EH (cell line): ENCODE results near the gene TSHZ3.
A peak's percentile ranks its signal among the peaks of the same experiment; 100 is the strongest.

Experiments
- DNase-seq: peaks from one replicate; pipeline ENCODE4 v3.0.0-alpha.2; 2015; ENCODE audit warnings: low read depth

TSHZ3 gene

DNA sequence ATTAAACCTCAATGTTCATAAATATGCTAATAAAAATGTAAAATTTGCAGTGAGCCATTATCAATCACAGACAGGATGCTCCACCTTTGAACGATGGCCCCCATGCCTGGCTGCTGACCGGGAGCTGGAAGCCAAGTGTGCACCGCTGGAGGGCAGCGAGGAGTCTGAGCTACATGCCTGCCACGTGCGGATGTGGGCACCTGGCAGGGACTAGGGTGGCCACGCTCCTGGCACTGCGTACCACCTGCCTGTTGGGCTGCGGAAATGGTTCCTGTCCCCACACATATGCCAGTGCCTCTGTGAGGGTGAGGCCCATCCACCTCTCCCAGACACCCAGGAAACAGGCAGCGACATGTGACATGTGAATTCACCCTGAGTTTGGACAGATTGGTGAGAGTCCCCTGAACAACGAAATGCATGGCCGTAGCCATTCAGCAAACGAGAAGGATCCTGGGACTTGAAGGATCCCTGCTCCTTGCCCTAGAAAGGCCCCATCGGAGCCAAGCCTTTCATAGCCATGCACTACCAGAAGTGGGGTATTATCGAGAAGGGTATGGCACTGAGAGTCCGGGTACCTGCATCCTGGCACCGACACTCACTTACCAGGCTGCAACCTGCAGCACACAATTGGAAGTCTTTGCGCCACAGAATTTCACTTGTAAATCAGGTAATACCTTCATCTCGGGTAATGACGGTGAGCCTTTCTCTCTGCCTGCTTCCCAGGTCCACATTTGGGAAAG lies 35.8 kb downstream of the TSHZ3 start:
- no peak for DNase-seq

GRCh38 chr19:31312677-31313244 lies 36.5 kb downstream of the TSHZ3 start:
- DNase-seq = no peak

DNA sequence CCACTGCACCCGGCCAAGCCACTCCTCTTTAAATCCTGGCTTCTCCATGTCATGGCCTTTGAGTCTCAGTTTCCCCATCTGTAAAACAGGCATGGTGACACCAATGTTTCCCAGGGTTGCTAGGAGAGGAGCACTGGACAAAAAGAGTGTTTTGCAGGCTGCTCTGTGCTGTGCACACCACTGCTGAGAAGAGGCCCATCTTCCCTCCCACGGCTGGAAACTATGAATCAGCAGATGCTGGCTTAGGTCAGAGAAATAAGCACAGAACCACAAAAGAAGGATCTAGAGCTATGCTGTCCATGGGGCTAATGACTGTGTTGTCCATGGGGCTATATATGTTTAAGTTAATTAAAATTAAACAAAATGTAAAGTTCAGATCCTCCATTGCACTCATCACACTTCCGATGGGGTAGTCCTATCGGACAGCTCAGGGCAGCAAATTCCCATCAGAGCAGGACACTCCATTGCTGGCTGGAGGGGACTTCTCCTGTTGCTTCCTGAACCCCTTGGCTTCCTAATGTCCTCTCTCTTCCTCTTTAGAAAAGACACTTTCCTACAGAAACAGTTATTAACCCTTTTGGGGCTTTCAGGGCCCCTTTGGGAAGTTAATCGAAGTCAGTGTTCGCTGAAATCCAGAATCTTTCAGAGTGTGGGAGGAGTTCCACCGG lies 37.1 kb downstream of the TSHZ3 start:
- peak; percentile 81 for DNase-seq

GRCh38 chr19:31310432-31311133 lies 38.7 kb downstream of the TSHZ3 start:
- no peak for DNase-seq

DNA sequence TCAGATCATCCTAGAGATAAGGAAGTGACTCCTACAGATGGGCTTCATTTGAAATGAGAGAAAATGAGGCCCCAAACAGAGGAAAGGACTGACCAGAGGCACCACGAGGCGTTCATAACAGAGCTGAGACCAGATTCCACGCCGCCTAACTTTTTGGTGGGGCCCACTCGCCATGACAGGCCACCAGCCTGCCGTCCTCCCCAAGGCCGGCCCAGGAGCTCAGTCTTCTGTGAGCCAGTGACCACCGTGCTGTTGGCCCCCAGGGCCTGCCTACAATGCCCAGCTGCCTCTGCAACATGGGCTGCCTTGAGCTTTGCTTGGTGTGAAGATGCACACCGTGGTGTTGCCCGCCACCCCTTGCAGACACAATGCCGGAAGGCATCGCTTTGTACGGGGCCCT lies 40.5 kb downstream of the TSHZ3 start:
- DNase-seq = no peak

DNA sequence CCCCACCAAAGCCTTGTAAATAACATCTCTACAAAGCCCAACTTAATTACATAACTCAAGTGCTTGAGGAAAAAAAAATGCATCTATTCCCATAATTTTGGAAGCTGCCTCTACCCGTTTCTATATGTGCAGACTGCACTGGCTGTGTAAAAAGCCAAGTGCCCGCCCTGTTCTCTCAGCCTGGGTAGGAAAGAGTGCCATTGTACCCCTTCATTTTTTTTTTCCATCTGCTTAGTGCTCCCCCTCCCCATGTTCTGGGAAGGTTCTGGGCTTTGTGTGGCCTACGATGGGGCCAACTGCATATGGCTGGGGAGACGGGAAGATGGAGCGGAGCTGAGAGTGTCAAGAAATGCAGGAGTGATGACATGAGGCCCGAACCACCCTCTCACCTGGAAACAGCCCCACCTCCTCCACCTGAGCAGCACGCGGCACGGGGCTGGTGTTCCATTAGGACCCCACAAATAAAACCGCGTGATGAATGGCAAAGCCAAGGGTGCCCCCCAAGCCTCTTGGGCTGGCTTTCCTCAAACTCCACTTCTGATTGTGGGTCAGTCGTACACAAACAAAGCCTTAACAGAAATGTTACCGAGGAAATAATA lies 42.1 kb downstream of the TSHZ3 start:
- no peak for DNase-seq

- DNase-seq = no peak
Observed at GRCh38 chr19:31306006-31306753, 43.1 kb downstream of the TSHZ3 start.

- DNase-seq = peak; percentile 11
Observed at GRCh38 chr19:31304831-31305312, 44.4 kb downstream of the TSHZ3 start.

- no peak for DNase-seq
Observed at GRCh38 chr19:31303262-31303815, 45.9 kb downstream of the TSHZ3 start.

DNA sequence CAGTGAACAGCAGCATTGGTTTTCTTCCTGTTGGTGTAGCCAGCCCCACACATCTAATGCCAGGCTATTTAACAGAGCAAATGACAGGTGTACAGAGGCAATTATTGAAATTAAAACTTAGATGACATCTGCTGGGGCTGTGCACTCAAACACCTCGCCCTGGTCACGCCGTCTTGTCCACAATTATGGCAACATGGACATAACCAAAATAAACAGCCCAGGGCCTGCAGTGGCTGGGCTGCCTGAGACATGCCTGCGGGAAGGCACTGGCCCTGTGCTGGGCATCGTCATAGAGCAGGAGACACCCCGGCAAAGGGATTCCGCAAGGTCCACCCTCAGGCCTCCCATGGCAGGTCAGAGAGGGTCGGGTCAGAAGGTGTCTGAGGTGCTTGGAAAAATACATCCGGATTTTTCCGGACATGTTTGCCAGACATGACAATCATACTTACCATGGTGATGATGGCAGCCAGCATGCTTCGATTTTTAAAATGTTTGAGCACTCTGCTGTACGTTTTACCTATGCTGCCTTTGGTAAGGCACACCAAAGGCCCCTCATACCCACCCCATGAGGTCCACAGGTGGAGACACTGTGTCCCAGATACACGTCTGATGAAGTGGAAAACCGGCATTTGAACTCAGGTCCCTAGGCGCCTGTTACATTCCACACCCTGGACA lies 47.8 kb downstream of the TSHZ3 start:
- no peak for DNase-seq

DNA sequence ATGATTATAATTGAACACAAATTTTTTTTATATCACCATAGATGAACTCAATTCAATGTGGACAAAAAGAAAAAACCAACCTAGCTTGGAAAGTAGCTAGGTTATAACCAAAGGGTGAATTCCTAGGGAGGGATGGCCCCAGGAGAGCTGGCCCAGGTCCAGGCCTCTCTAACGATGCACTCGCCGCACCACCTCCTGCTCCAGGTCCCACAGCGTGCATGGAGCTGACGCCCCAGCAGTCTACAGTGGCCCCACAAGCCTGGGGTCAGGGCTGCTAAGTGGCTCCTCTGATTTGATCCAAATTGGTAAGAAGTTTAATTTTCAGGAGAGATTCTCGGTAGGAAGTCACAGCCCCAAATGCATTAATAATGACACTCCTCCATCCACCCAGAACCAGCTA lies 48.8 kb downstream of the TSHZ3 start:
- no peak for DNase-seq

DNA sequence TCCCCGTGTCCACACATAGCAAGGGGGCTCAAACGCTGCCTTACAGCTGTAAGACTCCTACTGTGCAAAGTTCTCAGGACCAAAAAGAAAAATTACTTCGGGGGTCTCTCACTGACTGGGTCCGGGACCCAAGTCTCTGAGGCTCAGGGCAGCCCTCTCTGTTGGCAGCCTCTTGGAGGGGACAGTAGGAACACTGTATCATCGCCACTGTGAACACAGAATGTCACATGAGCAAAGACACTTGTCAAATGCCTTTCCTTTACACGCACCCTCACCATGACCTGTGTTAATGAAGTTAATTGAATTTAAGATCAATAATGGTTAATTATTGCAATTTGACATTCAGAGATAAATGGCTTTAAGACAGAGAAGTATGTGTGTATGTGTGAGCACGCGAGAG lies 49.6 kb downstream of the TSHZ3 start:
- no peak for DNase-seq

- DNase-seq = no peak
Observed at GRCh38 chr19:31297991-31298390, 51.2 kb downstream of the TSHZ3 start.

GRCh38 chr19:31296741-31297390 lies 52.4 kb downstream of the TSHZ3 start:
- no peak for DNase-seq

GRCh38 chr19:31294189-31294588 lies 55.0 kb downstream of the TSHZ3 start:
- DNase-seq = no peak

- no peak for DNase-seq
Observed at GRCh38 chr19:31292639-31293185, 56.5 kb downstream of the TSHZ3 start.

DNA sequence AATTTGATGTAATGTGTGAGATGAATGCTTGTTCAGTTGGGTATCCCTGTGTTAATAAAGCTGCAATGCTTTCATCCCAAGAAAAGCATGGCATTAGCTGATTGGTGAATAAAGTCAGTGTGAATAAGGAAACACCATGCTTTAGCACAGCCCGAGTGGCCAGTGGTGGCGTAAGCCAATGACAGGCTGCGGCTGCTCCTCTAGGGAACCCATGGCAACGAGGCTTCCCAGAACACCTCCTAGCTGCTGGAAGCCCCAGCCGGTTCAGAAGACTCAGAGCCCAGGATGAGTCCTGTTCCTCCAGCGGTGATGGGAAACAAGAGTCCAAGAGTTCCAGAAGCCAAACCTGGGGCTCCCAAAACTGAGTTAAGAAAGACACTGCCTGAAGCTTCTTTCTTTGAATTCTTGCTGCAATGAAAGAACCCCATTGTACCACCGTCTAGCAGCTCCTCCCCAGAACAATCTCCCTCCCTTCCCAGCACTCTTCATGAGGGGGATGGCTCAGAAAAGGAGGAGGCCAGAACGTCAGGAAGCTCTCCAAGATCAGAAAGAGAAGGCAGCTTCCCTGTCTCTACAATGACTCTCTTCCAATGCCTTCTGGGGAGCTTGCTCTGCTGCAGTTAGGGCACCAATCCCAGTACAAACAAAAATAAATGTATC lies 58.2 kb downstream of the TSHZ3 start:
- DNase-seq = peak; percentile 9

DNA sequence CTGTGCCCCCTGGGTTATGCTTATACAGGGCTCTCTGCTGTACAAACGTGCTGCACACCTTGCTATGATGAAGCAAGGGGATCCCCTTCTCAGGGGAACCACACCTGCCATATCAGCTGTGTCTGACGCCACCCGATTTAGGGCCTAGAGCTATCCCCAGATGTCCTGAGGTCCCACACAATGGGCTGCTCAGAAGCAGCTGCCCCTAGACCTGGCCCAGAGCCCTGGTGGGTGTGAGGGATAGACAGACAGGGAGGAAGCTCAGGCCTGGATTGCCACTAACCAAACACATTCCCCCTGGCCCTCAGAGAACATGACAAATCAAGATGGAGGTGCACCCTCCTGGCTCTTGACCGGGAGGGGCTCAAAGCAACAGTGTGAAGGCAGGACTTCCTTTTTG lies 59.3 kb downstream of the TSHZ3 start:
- no peak for DNase-seq

GRCh38 chr19:31289381-31289880 lies 59.8 kb downstream of the TSHZ3 start:
- DNase-seq = no peak
